SK-N-SH (cell line): ENCODE data around the gene ST7. TPM values are rescaled to one million over a fixed set of nuclear protein-coding genes. Genes with fewer than 3 reads are reported as not detected.

ENCODE experiments used
- CTCF ChIA-PET: fragments of 300-600, 350-600 bp; formaldehyde crosslinking; extraction: SDS; loops from one replicate; lab custom pipeline; 2021; lab: Yijun Ruan, JAX
- POLR2A ChIA-PET: fragments of 350-600 bp; sonication (Branson Sonifier 250); formaldehyde crosslinking; extraction: SDS; loops from one replicate; lab custom pipeline; 2020; ENCODE audit warnings: antibody characterized with exemption, inconsistent platforms; lab: Yijun Ruan, JAX
- DNase-seq: peaks from one replicate; pipeline ENCODE4 v3.0.0; 2012
- H2AFZ ChIP-seq: fragments of 200-600 bp; sonication (generic); 2 replicates; pipeline ENCODE4 v1.8.1; 2016; ENCODE audit warnings: antibody characterized with exemption, mild to moderate bottlenecking, low read depth
- H3F3A ChIP-seq: fragments of 200-600 bp; sonication (generic); replicated peaks from 2 replicates; pipeline ENCODE3; 2016; ENCODE audit warnings: antibody characterized with exemption, mild to moderate bottlenecking; ENCODE audit not compliant: insufficient read depth
- H3K27ac ChIP-seq, 2 experiments: fragments of 200-500 bp in 1 of 2; fragments of 200-600 bp in 1 of 2; sonication (Bioruptor generic) in 1 of 2; sonication (generic), shearing (Covaris generic) in 1 of 2; 2 replicates each; pipeline versions ENCODE4 v1.5.1 to v1.6.1; 2014 to 2016; ENCODE audit warnings: low read depth in 2 of 2, inconsistent platforms in 1 of 2, low read length in 1 of 2, mild to moderate bottlenecking in 1 of 2, mixed read lengths in 1 of 2
- H3K27me3 ChIP-seq: fragments of 200-600 bp; sonication (generic), shearing (Covaris generic); 2 replicates; pipeline ENCODE4 v1.6.1; 2016; ENCODE audit warnings: mixed run types; ENCODE audit not compliant: insufficient read depth
- H3K36me3 ChIP-seq, 2 experiments: fragments of 200-500 bp in 1 of 2; fragments of 200-600 bp in 1 of 2; sonication (Bioruptor generic) in 1 of 2; sonication (generic) in 1 of 2; replicated peaks in 1 of 2; 2 replicates each; pipeline versions ENCODE3 to v1.5.1; 2014 to 2016; ENCODE audit warnings: low read length in 1 of 2, mild to moderate bottlenecking in 1 of 2; ENCODE audit not compliant: insufficient read depth in 2 of 2, control insufficient read depth in 1 of 2
- H3K4me1 ChIP-seq, 2 experiments: fragments of 200-500 bp in 1 of 2; fragments of 200-600 bp in 1 of 2; sonication (Bioruptor generic) in 1 of 2; sonication (generic), shearing (Covaris generic) in 1 of 2; 2 replicates each; pipeline versions ENCODE4 v1.5.1 to v1.6.1; 2014 to 2016; ENCODE audit warnings: low read depth in 1 of 2, low read length in 1 of 2, mixed run types in 1 of 2; ENCODE audit not compliant: insufficient read depth in 2 of 2, control insufficient read depth in 1 of 2
- H3K4me2 ChIP-seq: fragments of 200-600 bp; sonication (generic), shearing (Covaris generic); 2 replicates; pipeline ENCODE4 v1.6.1; 2017; ENCODE audit warnings: mixed run types
- H3K4me3 ChIP-seq, 2 experiments: fragments of 200-500 bp in 1 of 2; fragments of 200-600 bp in 1 of 2; sonication (Bioruptor generic) in 1 of 2; sonication (generic), shearing (Covaris generic) in 1 of 2; 2 replicates each; pipeline versions ENCODE4 v1.5.1 to v1.8.1; 2014 to 2016; ENCODE audit warnings: low read depth in 2 of 2, inconsistent platforms in 1 of 2, low read length in 1 of 2, mild to moderate bottlenecking in 1 of 2, mixed read lengths in 1 of 2, moderate library complexity in 1 of 2
- H3K79me2 ChIP-seq: fragments of 200-600 bp; sonication (generic); 2 replicates; pipeline ENCODE4 v1.8.1; 2017; ENCODE audit warnings: mild to moderate bottlenecking; ENCODE audit not compliant: insufficient read depth
- H3K9ac ChIP-seq: fragments of 200-600 bp; sonication (generic); 2 replicates; pipeline ENCODE4 v1.6.1; 2017; ENCODE audit warnings: mixed run types
- H3K9me2 ChIP-seq: fragments of 200-600 bp; sonication (generic); 2 replicates; pipeline ENCODE4 v1.6.1; 2017; ENCODE audit warnings: mixed run types
- H3K9me3 ChIP-seq: fragments of 200-600 bp; sonication (generic); 2 replicates; pipeline ENCODE4 v1.6.1; 2017; ENCODE audit warnings: mixed run types, mild to moderate bottlenecking, moderate library complexity
- H4K20me1 ChIP-seq: fragments of 200-600 bp; sonication (generic); 2 replicates; pipeline ENCODE4 v1.6.1; 2017; ENCODE audit warnings: mild to moderate bottlenecking, mixed run types; ENCODE audit not compliant: insufficient read depth
- ELF1 ChIP-seq: IDR thresholded peaks from 2 replicates; pipeline ENCODE4 v1.4.0; 2012
- EZH2phosphoT487 ChIP-seq: fragments of 200-600 bp; sonication (generic); IDR thresholded peaks from 2 replicates; pipeline ENCODE4 v1.6.1; 2017; ENCODE audit warnings: low read depth, mixed run types, mild to moderate bottlenecking, antibody characterized with exemption, moderate library complexity, borderline replicate concordance
- FOXJ3 ChIP-seq: sonication (generic); formaldehyde crosslinking; IDR thresholded peaks from 2 replicates; pipeline ENCODE4 v1.5.1; 2020; ENCODE audit warnings: mild to moderate bottlenecking, missing genetic modification reagents
- FOXM1 ChIP-seq: IDR thresholded peaks from 2 replicates; pipeline ENCODE4 v1.4.0; 2012; ENCODE audit warnings: low read depth, mild to moderate bottlenecking
- IRF3 ChIP-seq: fragments of 150-350 bp; IDR thresholded peaks from 2 replicates; pipeline ENCODE4 v1.6.1; 2016; ENCODE audit warnings: mild to moderate bottlenecking, low read depth, low read length
- JUND ChIP-seq: IDR thresholded peaks from 2 replicates; pipeline ENCODE4 v1.4.0; 2012
- MEF2A ChIP-seq: IDR thresholded peaks from 2 replicates; pipeline ENCODE4 v1.4.0; 2012; ENCODE audit warnings: low read depth, borderline replicate concordance
- NFIC ChIP-seq: IDR thresholded peaks from 2 replicates; pipeline ENCODE4 v1.4.0; 2012; ENCODE audit warnings: borderline replicate concordance
- POLR2AphosphoS5 ChIP-seq: IDR thresholded peaks from 2 replicates; pipeline ENCODE4 v1.6.1; 2012; ENCODE audit warnings: low read depth, low read length
- RAD21 ChIP-seq: IDR thresholded peaks from 2 replicates; pipeline ENCODE4 v1.6.1; 2012; ENCODE audit warnings: mild to moderate bottlenecking, low read length
- RCOR1 ChIP-seq: fragments of 150-350 bp; IDR thresholded peaks from 2 replicates; pipeline ENCODE4 v1.6.1; 2017; ENCODE audit warnings: antibody characterized with exemption, low read length
- REST ChIP-seq: IDR thresholded peaks from 2 replicates; pipeline ENCODE4 v1.6.1; 2012; ENCODE audit warnings: mild to moderate bottlenecking, low read depth, low read length, moderate library complexity
- RXRA ChIP-seq: IDR thresholded peaks from 2 replicates; pipeline ENCODE4 v1.4.0; 2012; ENCODE audit warnings: low read depth, mild to moderate bottlenecking, borderline replicate concordance
- SMC3 ChIP-seq: IDR thresholded peaks from 2 replicates; pipeline ENCODE4 v1.6.1; 2012; ENCODE audit warnings: low read depth, low read length, improper control_type of control experiment
- YY1 ChIP-seq: IDR thresholded peaks from 2 replicates; pipeline ENCODE4 v1.4.0; 2012; ENCODE audit warnings: low read depth, mild to moderate bottlenecking
- WGBS: methylation state at CpG from one replicate; pipeline ENCODE4 v1.1.6; 2017; ENCODE audit warnings: low lambda C conversion rate; 5-methylcytosine and 5-hydroxymethylcytosine counted together
- polyA plus RNA-seq, 3 experiments: library from polyadenylated mRNA; depleted of rRNA; stranded (reverse); fragments of >200 nt; gene quantifications; 2 replicates each; pipeline ENCODE4 v1.2.3, GENCODE V29; 2012
- TF ChIP-seq, protein P1 (sequence below): IDR thresholded peaks from 2 replicates; pipeline ENCODE4 v1.4.0; 2012; ENCODE audit warnings: low read depth
- TF ChIP-seq, protein P2 (sequence below): fragments of 200-600 bp; sonication (generic); IDR thresholded peaks from 2 replicates; pipeline ENCODE4 v1.6.1; 2017; ENCODE audit warnings: antibody characterized with exemption, mild to moderate bottlenecking, moderate library complexity

ST7 gene
- polyA plus RNA-seq, 1 of the 3 experiments (the other 2 are of a cell fraction): 23.5 TPM

GRCh38 chr7:117116211-117116610 is 162.9 kb downstream of the ST7 start:
- Histone ChIP-seq H3K9me3 (no peaks in the 10 kb centered on the region), H3K27ac (no peak overlapping the region), H3K4me2 (no peak overlapping the region), H3K27me3 (no peaks in the 10 kb centered on the region), H3K79me2 (no peaks in the 10 kb centered on the region), H3K4me1 (peaks cover 0 to 10% of the 10 kb centered on the region in 2 experiments; a peak in 2 of 4 replicates), H3K4me3 (no peak overlapping the region), H3K36me3 (peaks cover 0 to 4% of the 10 kb centered on the region in 2 experiments), H2AFZ (no peak overlapping the region), H4K20me1 (no peaks in the 10 kb centered on the region), H3K9ac (no peak overlapping the region), H3K9me2 (no peaks in the 10 kb centered on the region), H3F3A (no peaks in the 10 kb centered on the region)
- DNase-seq: no peak
- WGBS: 86% methylated on average over 2 of the region's 2 CpGs
- CTCF ChIA-PET: interaction anchor here (0.6 to 14.9 kb wide), 6 partner anchors 10 to 186 kb away, joined by 3 to 668 read pairs (median 22); no protein-coding TSS in a partner anchor
- POLR2A ChIA-PET: no interaction called here
- no peak for TF ChIP-seq NFIC
- no peak for TF ChIP-seq POLR2AphosphoS5
- TF ChIP-seq IRF3: no peak
- no peak for TF ChIP-seq FOXJ3 (CRISPR knock-in tag)
- TF ChIP-seq EZH2phosphoT487: no peak
- no peak for TF ChIP-seq RAD21
- no peak for TF ChIP-seq JUND
- TF ChIP-seq FOXM1: no peak
- no peak for TF ChIP-seq RCOR1
- no peak for TF ChIP-seq SMC3
- TF ChIP-seq RXRA: no peak
- no peak for TF ChIP-seq MEF2A
- TF ChIP-seq ELF1: no peak
- TF ChIP-seq, protein P1, sequence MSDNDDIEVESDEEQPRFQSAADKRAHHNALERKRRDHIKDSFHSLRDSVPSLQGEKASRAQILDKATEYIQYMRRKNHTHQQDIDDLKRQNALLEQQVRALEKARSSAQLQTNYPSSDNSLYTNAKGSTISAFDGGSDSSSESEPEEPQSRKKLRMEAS: no peak
- no peak for TF ChIP-seq YY1
- TF ChIP-seq REST: no peak
- TF ChIP-seq, protein P2, sequence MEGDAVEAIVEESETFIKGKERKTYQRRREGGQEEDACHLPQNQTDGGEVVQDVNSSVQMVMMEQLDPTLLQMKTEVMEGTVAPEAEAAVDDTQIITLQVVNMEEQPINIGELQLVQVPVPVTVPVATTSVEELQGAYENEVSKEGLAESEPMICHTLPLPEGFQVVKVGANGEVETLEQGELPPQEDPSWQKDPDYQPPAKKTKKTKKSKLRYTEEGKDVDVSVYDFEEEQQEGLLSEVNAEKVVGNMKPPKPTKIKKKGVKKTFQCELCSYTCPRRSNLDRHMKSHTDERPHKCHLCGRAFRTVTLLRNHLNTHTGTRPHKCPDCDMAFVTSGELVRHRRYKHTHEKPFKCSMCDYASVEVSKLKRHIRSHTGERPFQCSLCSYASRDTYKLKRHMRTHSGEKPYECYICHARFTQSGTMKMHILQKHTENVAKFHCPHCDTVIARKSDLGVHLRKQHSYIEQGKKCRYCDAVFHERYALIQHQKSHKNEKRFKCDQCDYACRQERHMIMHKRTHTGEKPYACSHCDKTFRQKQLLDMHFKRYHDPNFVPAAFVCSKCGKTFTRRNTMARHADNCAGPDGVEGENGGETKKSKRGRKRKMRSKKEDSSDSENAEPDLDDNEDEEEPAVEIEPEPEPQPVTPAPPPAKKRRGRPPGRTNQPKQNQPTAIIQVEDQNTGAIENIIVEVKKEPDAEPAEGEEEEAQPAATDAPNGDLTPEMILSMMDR: no peak
